ENCODE results near the gene ACADS.

The ACADS gene

GRCh38 chr12:120762086-120762485 lies 36.5 kb downstream of the ACADS start:
- H3K4me3 ChIP-seq (ENCODE audit: low read depth in 1 of 2, low read length in 2 of 2), result no peak overlapping the region
- H3K36me3 ChIP-seq (ENCODE audit: control insufficient read depth in 1 of 2, insufficient read depth in 2 of 2, low read length in 2 of 2), result peaks cover 35 to 62% of the 10 kb centered on the region in 2 donors
- no peaks in the 10 kb centered on the region for H3K9me3 ChIP-seq (ENCODE audit: control insufficient read depth in 1 of 2, low read length in 2 of 2)
- peaks cover 17 to 19% of the 10 kb centered on the region in 2 donors for H3K4me1 ChIP-seq (ENCODE audit: control insufficient read depth in 1 of 2, insufficient read depth in 2 of 2, low read length in 2 of 2)
- no peaks in the 10 kb centered on the region for H3K27me3 ChIP-seq (ENCODE audit: control insufficient read depth in 1 of 2, insufficient read depth in 2 of 2, low read length in 2 of 2)
- no peak overlapping the region for H3K27ac ChIP-seq (ENCODE audit: low read depth, low read length)
- no peak overlapping the region for H3K9ac ChIP-seq (ENCODE audit: low read depth in 1 of 2, low read length in 2 of 2)

GRCh38 chr12:120763250-120763649 lies 37.6 kb downstream of the ACADS start:
- peaks cover 44 to 73% of the 10 kb centered on the region in 2 donors for H3K36me3 ChIP-seq (ENCODE audit: control insufficient read depth in 1 of 2, insufficient read depth in 2 of 2, low read length in 2 of 2)
- H3K27ac ChIP-seq (ENCODE audit: low read depth, low read length), result no peak overlapping the region
- no peak overlapping the region for H3K4me3 ChIP-seq (ENCODE audit: low read depth in 1 of 2, low read length in 2 of 2)
- no peak overlapping the region for H3K9ac ChIP-seq (ENCODE audit: low read depth in 1 of 2, low read length in 2 of 2)
- H3K9me3 ChIP-seq (ENCODE audit: control insufficient read depth in 1 of 2, low read length in 2 of 2), result no peaks in the 10 kb centered on the region
- H3K27me3 ChIP-seq (ENCODE audit: control insufficient read depth in 1 of 2, insufficient read depth in 2 of 2, low read length in 2 of 2), result no peaks in the 10 kb centered on the region
- peaks cover 18 to 22% of the 10 kb centered on the region in 2 donors for H3K4me1 ChIP-seq (ENCODE audit: control insufficient read depth in 1 of 2, insufficient read depth in 2 of 2, low read length in 2 of 2)

GRCh38 chr12:120764816-120765215 lies 39.2 kb downstream of the ACADS start:
- Histone ChIP-seq H3K27ac (ENCODE audit: low read depth, low read length) (no peak overlapping the region), H3K9me3 (ENCODE audit: control insufficient read depth in 1 of 2, low read length in 2 of 2) (no peaks in the 10 kb centered on the region), H3K4me3 (ENCODE audit: low read depth in 1 of 2, low read length in 2 of 2) (no peak overlapping the region), H3K4me1 (ENCODE audit: control insufficient read depth in 1 of 2, insufficient read depth in 2 of 2, low read length in 2 of 2) (peaks cover 18 to 22% of the 10 kb centered on the region in 2 donors), H3K27me3 (ENCODE audit: control insufficient read depth in 1 of 2, insufficient read depth in 2 of 2, low read length in 2 of 2) (no peaks in the 10 kb centered on the region), H3K36me3 (ENCODE audit: control insufficient read depth in 1 of 2, insufficient read depth in 2 of 2, low read length in 2 of 2) (peaks cover 54 to 81% of the 10 kb centered on the region in 2 donors), H3K9ac (ENCODE audit: low read depth in 1 of 2, low read length in 2 of 2) (no peak overlapping the region)

GRCh38 chr12:120766566-120766965 lies 40.9 kb downstream of the ACADS start:
- Histone ChIP-seq H3K27me3 (ENCODE audit: control insufficient read depth in 1 of 2, insufficient read depth in 2 of 2, low read length in 2 of 2) (no peaks in the 10 kb centered on the region), H3K4me3 (ENCODE audit: low read depth in 1 of 2, low read length in 2 of 2) (no peak overlapping the region), H3K4me1 (ENCODE audit: control insufficient read depth in 1 of 2, insufficient read depth in 2 of 2, low read length in 2 of 2) (peaks cover 18 to 22% of the 10 kb centered on the region in 2 donors), H3K36me3 (ENCODE audit: control insufficient read depth in 1 of 2, insufficient read depth in 2 of 2, low read length in 2 of 2) (peaks cover 56 to 69% of the 10 kb centered on the region in 2 donors), H3K27ac (ENCODE audit: low read depth, low read length) (peak overlapping the region; percentile 11), H3K9me3 (ENCODE audit: control insufficient read depth in 1 of 2, low read length in 2 of 2) (no peaks in the 10 kb centered on the region), H3K9ac (ENCODE audit: low read depth in 1 of 2, low read length in 2 of 2) (no peak overlapping the region)

- peaks cover 50 to 62% of the 10 kb centered on the region in 2 donors for H3K36me3 ChIP-seq (ENCODE audit: control insufficient read depth in 1 of 2, insufficient read depth in 2 of 2, low read length in 2 of 2)
These were observed 41.7 kb downstream of the ACADS start for GRCh38 chr12:120767071-120768024.

GRCh38 chr12:120771097-120771496 lies 45.5 kb downstream of the ACADS start:
- no peaks in the 10 kb centered on the region for H3K27me3 ChIP-seq (ENCODE audit: control insufficient read depth in 1 of 2, insufficient read depth in 2 of 2, low read length in 2 of 2)
- no peak overlapping the region for H3K9ac ChIP-seq (ENCODE audit: low read depth in 1 of 2, low read length in 2 of 2)
- peaks cover 36 to 39% of the 10 kb centered on the region in 2 donors for H3K36me3 ChIP-seq (ENCODE audit: control insufficient read depth in 1 of 2, insufficient read depth in 2 of 2, low read length in 2 of 2)
- no peaks in the 10 kb centered on the region for H3K9me3 ChIP-seq (ENCODE audit: control insufficient read depth in 1 of 2, low read length in 2 of 2)
- H3K4me3 ChIP-seq (ENCODE audit: low read depth in 1 of 2, low read length in 2 of 2), result no peak overlapping the region
- no peak overlapping the region for H3K27ac ChIP-seq (ENCODE audit: low read depth, low read length)
- peaks cover 11 to 15% of the 10 kb centered on the region in 2 donors for H3K4me1 ChIP-seq (ENCODE audit: control insufficient read depth in 1 of 2, insufficient read depth in 2 of 2, low read length in 2 of 2)

More at GRCh38 chr12:120767071-120768024, 41.7 kb downstream of the ACADS start:
- no peaks in the 10 kb centered on the region for H3K9me3 ChIP-seq (ENCODE audit: control insufficient read depth in 1 of 2, low read length in 2 of 2)
- H3K4me3 ChIP-seq (ENCODE audit: low read depth in 1 of 2, low read length in 2 of 2), result no peak overlapping the region
- H3K4me1 ChIP-seq (ENCODE audit: control insufficient read depth in 1 of 2, insufficient read depth in 2 of 2, low read length in 2 of 2), result peaks cover 18 to 22% of the 10 kb centered on the region in 2 donors
- H3K9ac ChIP-seq (ENCODE audit: low read depth in 1 of 2, low read length in 2 of 2), result no peak overlapping the region
- no peaks in the 10 kb centered on the region for H3K27me3 ChIP-seq (ENCODE audit: control insufficient read depth in 1 of 2, insufficient read depth in 2 of 2, low read length in 2 of 2)
- H3K27ac ChIP-seq (ENCODE audit: low read depth, low read length), result no peak overlapping the region

- Histone ChIP-seq H3K4me3 (ENCODE audit: low read depth in 1 of 2, low read length in 2 of 2) (no peak overlapping the region), H3K36me3 (ENCODE audit: control insufficient read depth in 1 of 2, insufficient read depth in 2 of 2, low read length in 2 of 2) (peaks cover 12 to 18% of the 10 kb centered on the region in 2 donors), H3K27ac (ENCODE audit: low read depth, low read length) (no peak overlapping the region), H3K4me1 (ENCODE audit: control insufficient read depth in 1 of 2, insufficient read depth in 2 of 2, low read length in 2 of 2) (no peaks in the 10 kb centered on the region), H3K9ac (ENCODE audit: low read depth in 1 of 2, low read length in 2 of 2) (no peak overlapping the region), H3K9me3 (ENCODE audit: control insufficient read depth in 1 of 2, low read length in 2 of 2) (no peaks in the 10 kb centered on the region), H3K27me3 (ENCODE audit: control insufficient read depth in 1 of 2, insufficient read depth in 2 of 2, low read length in 2 of 2) (no peaks in the 10 kb centered on the region)
These were observed 48.7 kb downstream of the ACADS start for GRCh38 chr12:120774169-120774916.

- Histone ChIP-seq H3K9me3 (ENCODE audit: control insufficient read depth in 1 of 2, low read length in 2 of 2) (no peaks in the 10 kb centered on the region), H3K9ac (ENCODE audit: low read depth in 1 of 2, low read length in 2 of 2) (no peak overlapping the region), H3K27ac (ENCODE audit: low read depth, low read length) (no peak overlapping the region), H3K36me3 (ENCODE audit: control insufficient read depth in 1 of 2, insufficient read depth in 2 of 2, low read length in 2 of 2) (peaks cover 15 to 22% of the 10 kb centered on the region in 2 donors), H3K4me1 (ENCODE audit: control insufficient read depth in 1 of 2, insufficient read depth in 2 of 2, low read length in 2 of 2) (no peaks in the 10 kb centered on the region), H3K4me3 (ENCODE audit: low read depth in 1 of 2, low read length in 2 of 2) (no peak overlapping the region), H3K27me3 (ENCODE audit: control insufficient read depth in 1 of 2, insufficient read depth in 2 of 2, low read length in 2 of 2) (no peaks in the 10 kb centered on the region)
These were observed 50.4 kb downstream of the ACADS start for GRCh38 chr12:120775862-120776552.

GRCh38 chr12:120783197-120783596 lies 57.6 kb downstream of the ACADS start:
- no peaks in the 10 kb centered on the region for H3K9me3 ChIP-seq (ENCODE audit: control insufficient read depth in 1 of 2, low read length in 2 of 2)
- peaks cover 16 to 41% of the 10 kb centered on the region in 2 donors for H3K36me3 ChIP-seq (ENCODE audit: control insufficient read depth in 1 of 2, insufficient read depth in 2 of 2, low read length in 2 of 2)
- no peak overlapping the region for H3K4me3 ChIP-seq (ENCODE audit: low read depth in 1 of 2, low read length in 2 of 2)
- no peak overlapping the region for H3K9ac ChIP-seq (ENCODE audit: low read depth in 1 of 2, low read length in 2 of 2)
- no peak overlapping the region for H3K27ac ChIP-seq (ENCODE audit: low read depth, low read length)
- H3K27me3 ChIP-seq (ENCODE audit: control insufficient read depth in 1 of 2, insufficient read depth in 2 of 2, low read length in 2 of 2), result no peaks in the 10 kb centered on the region
- H3K4me1 ChIP-seq (ENCODE audit: control insufficient read depth in 1 of 2, insufficient read depth in 2 of 2, low read length in 2 of 2), result no peaks in the 10 kb centered on the region

All from duodenal mucosa (tissue), 2 donors.